Chondrocyte (in vitro differentiated cells): ENCODE results near the gene MLIP. TPM values are rescaled to one million over a fixed set of nuclear protein-coding genes. Genes with fewer than 3 reads are reported as not detected.
A peak's percentile ranks its signal among the peaks of the same experiment; 100 is the strongest.

Experiments used
- DNase-seq: peaks from one replicate; pipeline ENCODE4 v3.0.0; 2021; ENCODE audit warnings: mixed read lengths, low spot score
- H3K27ac Mint-ChIP-seq: one replicate; pipeline ENCODE4 v1.8.0; 2021; ENCODE audit warnings: mild to moderate bottlenecking, moderate library complexity, mixed read lengths; ENCODE audit not compliant: unreplicated experiment
- H3K27me3 Mint-ChIP-seq: 2 replicates; pipeline ENCODE4 v1.8.0; 2021; ENCODE audit warnings: low read depth, mixed read lengths
- H3K36me3 Mint-ChIP-seq: 2 replicates; pipeline ENCODE4 v1.8.0; 2021; ENCODE audit warnings: low read depth, mixed read lengths
- H3K4me1 Mint-ChIP-seq: 2 replicates; pipeline ENCODE4 v1.8.0; 2021; ENCODE audit warnings: low read depth, mild to moderate bottlenecking, mixed read lengths
- H3K4me3 Mint-ChIP-seq: one replicate; pipeline ENCODE4 v1.8.0; 2021; ENCODE audit warnings: mild to moderate bottlenecking, moderate library complexity, mixed read lengths; ENCODE audit not compliant: unreplicated experiment
- H3K9me3 Mint-ChIP-seq: 2 replicates; pipeline ENCODE4 v1.8.0; 2021; ENCODE audit warnings: low read depth, mixed read lengths
- total RNA-seq: library from RNA; stranded (reverse); gene quantifications from 3 replicates; pipeline ENCODE4 v1.2.1, GENCODE V29; 2021
- TF ChIP-seq, protein P1 (sequence below): fragments of 200-600 bp; sonication (generic); IDR thresholded peaks from 2 replicates; pipeline ENCODE4 v1.5.0; 2021; ENCODE audit warnings: antibody characterized with exemption, mild to moderate bottlenecking, moderate library complexity

The MLIP gene
- total RNA-seq, 1 donor from 2014 or later = not detected

DNA sequence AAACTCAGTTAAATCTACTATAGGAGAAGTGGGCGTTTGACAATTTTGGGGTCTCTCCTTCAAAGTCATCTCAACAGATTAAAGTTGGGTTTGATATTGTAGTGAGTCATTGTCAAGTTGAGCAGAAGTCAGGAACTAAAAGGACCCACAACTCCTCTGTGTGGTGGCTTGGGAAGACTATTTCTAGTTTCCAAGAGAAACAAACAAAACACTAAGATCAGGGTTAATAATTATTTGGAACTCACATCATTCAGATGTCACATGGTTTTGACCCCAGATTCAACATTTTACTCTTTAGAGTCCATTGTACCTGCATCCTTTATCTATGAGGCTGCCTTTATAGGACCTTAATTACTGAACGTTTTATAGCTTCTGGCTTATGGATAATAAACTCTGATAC, 151.7 kb downstream of the MLIP start:
- no peak for DNase-seq

DNA sequence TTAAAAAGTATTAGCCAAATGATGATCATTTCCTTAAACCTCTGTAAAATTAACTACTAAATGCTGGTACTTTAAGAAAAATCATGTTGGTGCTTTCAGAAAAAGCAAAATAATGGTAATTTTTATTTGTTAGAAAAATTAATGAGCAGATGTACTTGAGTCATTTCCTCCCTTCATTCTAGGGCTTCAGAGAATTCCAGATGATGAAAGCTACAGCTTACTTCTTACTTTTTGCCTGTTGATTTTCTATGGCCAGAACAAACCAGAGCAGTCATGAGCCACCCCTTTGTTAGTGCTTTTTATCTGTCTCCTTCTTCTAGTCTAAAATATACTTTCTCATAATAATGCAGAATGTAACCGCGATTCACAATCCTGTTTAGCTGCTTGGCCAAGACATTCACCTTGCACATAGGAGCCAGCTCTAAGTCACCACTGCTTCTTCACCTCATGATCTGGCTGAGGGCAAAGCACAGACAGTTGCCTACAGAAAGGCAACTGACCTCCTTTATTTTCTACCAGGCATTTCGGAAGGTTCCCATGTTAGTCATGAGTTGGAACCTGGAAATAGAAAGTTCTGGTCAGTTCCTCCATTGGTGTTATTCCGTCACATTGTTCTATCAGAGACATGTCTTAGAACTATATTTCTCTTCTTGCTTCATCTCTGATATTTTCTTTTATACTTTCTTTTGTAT, 153.5 kb downstream of the MLIP start:
- no peak overlapping the region for H3K27ac Mint-ChIP-seq
- peaks cover 2% of the 10 kb centered on the region for H3K27me3 Mint-ChIP-seq
- DNase-seq = no peak
- H3K4me3 Mint-ChIP-seq = no peak overlapping the region
- no peaks in the 10 kb centered on the region for H3K9me3 Mint-ChIP-seq
- H3K4me1 Mint-ChIP-seq = peaks cover 3% of the 10 kb centered on the region
- no peaks in the 10 kb centered on the region for H3K36me3 Mint-ChIP-seq
- TF ChIP-seq, protein P1, sequence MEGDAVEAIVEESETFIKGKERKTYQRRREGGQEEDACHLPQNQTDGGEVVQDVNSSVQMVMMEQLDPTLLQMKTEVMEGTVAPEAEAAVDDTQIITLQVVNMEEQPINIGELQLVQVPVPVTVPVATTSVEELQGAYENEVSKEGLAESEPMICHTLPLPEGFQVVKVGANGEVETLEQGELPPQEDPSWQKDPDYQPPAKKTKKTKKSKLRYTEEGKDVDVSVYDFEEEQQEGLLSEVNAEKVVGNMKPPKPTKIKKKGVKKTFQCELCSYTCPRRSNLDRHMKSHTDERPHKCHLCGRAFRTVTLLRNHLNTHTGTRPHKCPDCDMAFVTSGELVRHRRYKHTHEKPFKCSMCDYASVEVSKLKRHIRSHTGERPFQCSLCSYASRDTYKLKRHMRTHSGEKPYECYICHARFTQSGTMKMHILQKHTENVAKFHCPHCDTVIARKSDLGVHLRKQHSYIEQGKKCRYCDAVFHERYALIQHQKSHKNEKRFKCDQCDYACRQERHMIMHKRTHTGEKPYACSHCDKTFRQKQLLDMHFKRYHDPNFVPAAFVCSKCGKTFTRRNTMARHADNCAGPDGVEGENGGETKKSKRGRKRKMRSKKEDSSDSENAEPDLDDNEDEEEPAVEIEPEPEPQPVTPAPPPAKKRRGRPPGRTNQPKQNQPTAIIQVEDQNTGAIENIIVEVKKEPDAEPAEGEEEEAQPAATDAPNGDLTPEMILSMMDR = no peak

More for the DNA sequence above, 151.7 kb downstream of the MLIP start:
- Mint-ChIP-seq H3K36me3 (no peaks in the 10 kb centered on the region), H3K4me1 (peaks cover 3% of the 10 kb centered on the region), H3K27me3 (peaks cover 2% of the 10 kb centered on the region), H3K4me3 (no peak overlapping the region), H3K9me3 (no peaks in the 10 kb centered on the region), H3K27ac (no peak overlapping the region)
- TF ChIP-seq, protein P1 = no peak

GRCh38 chr6:54266400-54266923, 155.2 kb downstream of the MLIP start:
- Mint-ChIP-seq H3K27ac (no peak overlapping the region), H3K4me1 (peaks cover 4% of the 10 kb centered on the region), H3K9me3 (no peaks in the 10 kb centered on the region), H3K27me3 (peaks cover 2% of the 10 kb centered on the region), H3K4me3 (no peak overlapping the region), H3K36me3 (no peaks in the 10 kb centered on the region)
- TF ChIP-seq, protein P1 = no peak
- DNase-seq = no peak

- H3K4me1 Mint-ChIP-seq = peaks cover 4% of the 10 kb centered on the region
- no peaks in the 10 kb centered on the region for H3K9me3 Mint-ChIP-seq
- TF ChIP-seq, protein P1 = peak; percentile 78
- no peak overlapping the region for H3K4me3 Mint-ChIP-seq
- H3K27ac Mint-ChIP-seq = no peak overlapping the region
- peaks cover 2% of the 10 kb centered on the region for H3K27me3 Mint-ChIP-seq
- no peaks in the 10 kb centered on the region for H3K36me3 Mint-ChIP-seq
- no peak for DNase-seq
These were observed 156.6 kb downstream of the MLIP start for GRCh38 chr6:54267798-54268197.

- Mint-ChIP-seq H3K4me1 (peaks cover 4% of the 10 kb centered on the region), H3K27me3 (no peaks in the 10 kb centered on the region), H3K9me3 (no peaks in the 10 kb centered on the region), H3K4me3 (no peak overlapping the region), H3K27ac (no peak overlapping the region), H3K36me3 (peaks cover 2% of the 10 kb centered on the region)
- TF ChIP-seq, protein P1 = no peak
- no peak for DNase-seq
These were observed 162.1 kb downstream of the MLIP start for GRCh38 chr6:54273214-54273820.
